HepG2 (cell line): ENCODE data around the gene AARS2. TPM values are rescaled to one million over a fixed set of nuclear protein-coding genes. Genes with fewer than 3 reads are reported as not detected.

Experiments used
- ATAC-seq: fragments of 200-7000 bp; cut with Tn5 transposase; 3 replicates; pipeline ENCODE4 v1.9.1; 2020; ENCODE audit warnings: mild to moderate bottlenecking, moderate library complexity
- BruUV-seq: library from RNA; stranded (reverse); fragments of 400-500 nt; replicated peaks from 2 replicates; lab custom pipeline; 2021; lab: Mats Ljungman, UMichigan
- CTCF ChIA-PET: fragments of 300-600 bp; formaldehyde crosslinking; extraction: SDS; loops from one replicate; lab custom pipeline; 2021; ENCODE audit warnings: low total read pairs, inconsistent platforms, low intra/inter-chr PET ratio; lab: Yijun Ruan, JAX
- POLR2A ChIA-PET: fragments of 350-600 bp; sonication (Branson Sonifier 250); formaldehyde crosslinking; loops from one replicate; lab custom pipeline; 2020; ENCODE audit warnings: antibody characterized with exemption, inconsistent platforms; lab: Yijun Ruan, JAX
- DNase-seq: peaks from one replicate; pipeline ENCODE4 v3.0.0-alpha.2; 2015; ENCODE audit warnings: low spot score
- FAIRE-seq: peaks from 3 replicates; lab custom pipeline; 2011; peaks lifted over from hg19 to GRCh38; lab: Jason Lieb, UNC
- H2AFZ ChIP-seq: one replicate; pipeline ENCODE4 v1.6.1; 2011; ENCODE audit warnings: low read length, inconsistent platforms
- H3K27ac ChIP-seq: fragments of 300-600 bp; 3 replicates; pipeline ENCODE4 v1.8.0; 2011; ENCODE audit warnings: mixed run types, mild to moderate bottlenecking, mixed read lengths, low read length, inconsistent platforms; ENCODE audit not compliant: insufficient read depth; ENCODE audit errors: extremely low read length
- H3K27me3 ChIP-seq, 2 experiments: fragments of 200-600 bp in 1 of 2; 2 replicates in 1 of 2; 3 replicates in 1 of 2; pipeline versions ENCODE4 v1.6.0 to v1.8.0; 2011; ENCODE audit warnings: low read length in 2 of 2, mild to moderate bottlenecking in 2 of 2, moderate library complexity in 2 of 2, inconsistent platforms in 1 of 2; ENCODE audit not compliant: insufficient read depth in 2 of 2, control insufficient read depth in 1 of 2
- H3K36me3 ChIP-seq, 2 experiments: fragments of 200-600 bp in 1 of 2; replicated peaks in 1 of 2; 2 replicates in 1 of 2; 3 replicates in 1 of 2; pipeline versions ENCODE4 v1.5.1 to v1.8.0; 2011; ENCODE audit warnings: low read length in 2 of 2, inconsistent platforms in 1 of 2; ENCODE audit not compliant: insufficient read depth in 2 of 2, control insufficient read depth in 1 of 2
- H3K4me1 ChIP-seq: 2 replicates; pipeline ENCODE4 v1.5.1; 2012; ENCODE audit warnings: low read length, inconsistent platforms; ENCODE audit not compliant: insufficient read depth
- H3K4me2 ChIP-seq: 2 replicates; pipeline ENCODE4 v1.6.0; 2011; ENCODE audit warnings: low read depth, low read length, inconsistent platforms
- H3K4me3 ChIP-seq, 3 experiments: fragments of 200-600 bp in 1 of 3; sonication (generic), shearing (Covaris generic) in 1 of 3; replicated peaks in 1 of 3; 2 replicates each; pipeline ENCODE4 v1.5.1; 2011 to 2016; ENCODE audit warnings: low read length in 3 of 3, inconsistent platforms in 2 of 3, low read depth in 2 of 3, mild to moderate bottlenecking in 2 of 3, control low read depth in 1 of 3, mixed read lengths in 1 of 3; ENCODE audit not compliant: insufficient read depth in 1 of 3
- H3K79me2 ChIP-seq: one replicate; pipeline ENCODE4 v1.6.1; 2011; ENCODE audit warnings: low read length, inconsistent platforms; ENCODE audit not compliant: insufficient read depth
- H3K9ac ChIP-seq: 2 replicates; pipeline ENCODE4 v1.6.0; 2011; ENCODE audit warnings: mild to moderate bottlenecking, low read depth, low read length, inconsistent platforms; ENCODE audit not compliant: insufficient read depth
- H3K9me3 ChIP-seq: 2 replicates; pipeline ENCODE4 v1.5.1; 2012; ENCODE audit warnings: mild to moderate bottlenecking, low read length
- H4K20me1 ChIP-seq: 2 replicates; pipeline ENCODE4 v1.6.0; 2011; ENCODE audit warnings: inconsistent platforms, mild to moderate bottlenecking, low read length, moderate library complexity; ENCODE audit not compliant: insufficient read depth
- NFE2L1 ChIP-seq: sonication (generic); formaldehyde crosslinking; IDR thresholded peaks from 2 replicates; pipeline ENCODE4 v1.4.0; 2020; ENCODE audit warnings: missing genetic modification reagents, mild to moderate bottlenecking, borderline replicate concordance
- SALL1 ChIP-seq: sonication (generic); formaldehyde crosslinking; IDR thresholded peaks from 2 replicates; pipeline ENCODE4 v1.8.0; 2022; ENCODE audit warnings: mild to moderate bottlenecking, missing genetic modification reagents
- SMARCE1 ChIP-seq: fragments of 450-650 bp; IDR thresholded peaks from 2 replicates; pipeline ENCODE4 v1.6.1; 2017; ENCODE audit warnings: borderline replicate concordance
- ZMYM2 ChIP-seq: sonication (generic); formaldehyde crosslinking; IDR thresholded peaks from 2 replicates; pipeline ENCODE4 v1.8.0; 2022; ENCODE audit warnings: mild to moderate bottlenecking, missing genetic modification reagents
- ZNF350 ChIP-seq: sonication (generic); formaldehyde crosslinking; IDR thresholded peaks from 2 replicates; pipeline ENCODE4 v1.4.0; 2020; ENCODE audit warnings: mild to moderate bottlenecking, low read depth, missing genetic modification reagents, borderline replicate concordance
- ZNF550 ChIP-seq: sonication (generic); formaldehyde crosslinking; IDR thresholded peaks from 2 replicates; pipeline ENCODE4 v1.4.0; 2020; ENCODE audit warnings: mild to moderate bottlenecking, missing genetic modification reagents, borderline replicate concordance
- ZSCAN9 ChIP-seq: IDR thresholded peaks from 2 replicates; pipeline ENCODE4 v1.6.1; 2016; ENCODE audit warnings: borderline replicate concordance
- WGBS: methylation state at CpG from one replicate; pipeline ENCODE4 v1.1.6; 2017; ENCODE audit warnings: low lambda C conversion rate; 5-methylcytosine and 5-hydroxymethylcytosine counted together
- in situ Hi-C: cut with HindIII; loops from 2 replicates; pipeline ENCODE4 v1.10.0; 2017; ENCODE audit warnings: low pct_unique_long_range_greater_than_20kb; ENCODE audit not compliant: extremely low pct_ligation_motif_present
- intact Hi-C: fragments of 100-400 bp; cut with micrococcal nuclease; formaldehyde crosslinking; loops from one replicate; pipeline ENCODE4 v1.10.0; 2022; ENCODE audit not compliant: unreplicated experiment
- polyA plus RNA-seq, 8 experiments: library from polyadenylated mRNA; depleted of rRNA in 3 of 8; stranded (reverse) in 7 of 8; unstranded in 1 of 8; fragments of >200 nt; fragmentation: Illumina TruSeq in 4 of 8; extraction: Trizol in 4 of 8; gene quantifications; 2 replicates each; pipeline versions ENCODE4 v1.2.1 to v1.2.3, GENCODE V29; 2011 to 2016; ENCODE audit warnings: low read depth in 4 of 8, missing spikeins in 1 of 8, mixed read lengths in 1 of 8; ENCODE audit not compliant: insufficient read depth in 1 of 8
- total RNA-seq, 5 experiments: library from RNA; depleted of rRNA; stranded (reverse); fragments of >200 nt; fragmentation: Illumina TruSeq; extraction: Trizol; gene quantifications; 2 replicates each; pipeline ENCODE4 v1.2.3, GENCODE V29; 2016; ENCODE audit warnings: low read depth in 1 of 5
- TF ChIP-seq, protein P1 (sequence below): sonication (generic); formaldehyde crosslinking; IDR thresholded peaks from 2 replicates; pipeline ENCODE4 v1.4.0; 2020; ENCODE audit warnings: mild to moderate bottlenecking, missing genetic modification reagents
- TF ChIP-seq, protein P2 (sequence below): sonication (generic); formaldehyde crosslinking; IDR thresholded peaks from 2 replicates; pipeline ENCODE4 v1.4.0; 2020; ENCODE audit warnings: missing genetic modification reagents
- TF ChIP-seq, protein P3 (sequence below): sonication (generic); formaldehyde crosslinking; IDR thresholded peaks from 2 replicates; pipeline ENCODE4 v1.5.1; 2020; ENCODE audit warnings: missing genetic modification reagents, mild to moderate bottlenecking, borderline replicate concordance
- TF ChIP-seq, protein P4 (sequence below): IDR thresholded peaks from 2 replicates; pipeline ENCODE4 v1.6.1; 2018; ENCODE audit warnings: missing genetic modification reagents, mild to moderate bottlenecking, missing compliant biosample characterization

The AARS2 gene
- total and polyA plus RNA-seq, 2 of the 13 experiments (the other 11 are each of a cell fraction or from before 2014, with no cell fraction given): 7.5 to 24.1 TPM

DNA sequence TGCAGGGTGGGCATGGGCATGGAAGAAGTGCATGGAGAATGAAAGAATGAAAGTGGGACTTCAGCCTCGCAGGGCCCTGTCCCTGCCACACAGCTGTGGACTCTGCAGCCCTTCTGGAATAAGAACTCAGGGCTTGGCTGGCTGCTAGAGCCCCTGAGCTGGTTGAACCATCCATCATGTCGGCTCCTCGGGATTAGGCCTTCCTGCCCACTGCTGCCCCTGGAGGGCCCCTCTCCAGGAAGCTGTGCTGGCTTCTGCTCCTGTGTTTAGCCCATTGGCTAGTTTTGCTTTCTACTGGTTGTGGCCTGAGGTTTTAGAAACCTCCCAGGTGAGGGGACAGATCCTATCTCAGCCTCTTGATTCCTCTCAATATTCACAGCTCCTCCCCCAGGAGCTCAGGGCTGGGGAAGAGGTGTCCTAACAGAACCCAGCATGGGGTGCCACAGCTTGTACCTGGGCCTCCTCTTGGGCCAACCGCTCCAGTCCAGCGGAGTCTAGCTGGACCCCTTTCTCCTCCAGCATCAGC is 7.9 kb downstream of the AARS2 start (continued):
- TF ChIP-seq, protein P1, sequence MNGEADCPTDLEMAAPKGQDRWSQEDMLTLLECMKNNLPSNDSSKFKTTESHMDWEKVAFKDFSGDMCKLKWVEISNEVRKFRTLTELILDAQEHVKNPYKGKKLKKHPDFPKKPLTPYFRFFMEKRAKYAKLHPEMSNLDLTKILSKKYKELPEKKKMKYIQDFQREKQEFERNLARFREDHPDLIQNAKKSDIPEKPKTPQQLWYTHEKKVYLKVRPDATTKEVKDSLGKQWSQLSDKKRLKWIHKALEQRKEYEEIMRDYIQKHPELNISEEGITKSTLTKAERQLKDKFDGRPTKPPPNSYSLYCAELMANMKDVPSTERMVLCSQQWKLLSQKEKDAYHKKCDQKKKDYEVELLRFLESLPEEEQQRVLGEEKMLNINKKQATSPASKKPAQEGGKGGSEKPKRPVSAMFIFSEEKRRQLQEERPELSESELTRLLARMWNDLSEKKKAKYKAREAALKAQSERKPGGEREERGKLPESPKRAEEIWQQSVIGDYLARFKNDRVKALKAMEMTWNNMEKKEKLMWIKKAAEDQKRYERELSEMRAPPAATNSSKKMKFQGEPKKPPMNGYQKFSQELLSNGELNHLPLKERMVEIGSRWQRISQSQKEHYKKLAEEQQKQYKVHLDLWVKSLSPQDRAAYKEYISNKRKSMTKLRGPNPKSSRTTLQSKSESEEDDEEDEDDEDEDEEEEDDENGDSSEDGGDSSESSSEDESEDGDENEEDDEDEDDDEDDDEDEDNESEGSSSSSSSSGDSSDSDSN (CRISPR knock-in tag): no peak
- TF ChIP-seq ZNF550 (CRISPR knock-in tag) (no peak), SALL1 (CRISPR knock-in tag) (0 out of 2 replicates have a peak, but pooled peaks have one; percentile 2)

DNA sequence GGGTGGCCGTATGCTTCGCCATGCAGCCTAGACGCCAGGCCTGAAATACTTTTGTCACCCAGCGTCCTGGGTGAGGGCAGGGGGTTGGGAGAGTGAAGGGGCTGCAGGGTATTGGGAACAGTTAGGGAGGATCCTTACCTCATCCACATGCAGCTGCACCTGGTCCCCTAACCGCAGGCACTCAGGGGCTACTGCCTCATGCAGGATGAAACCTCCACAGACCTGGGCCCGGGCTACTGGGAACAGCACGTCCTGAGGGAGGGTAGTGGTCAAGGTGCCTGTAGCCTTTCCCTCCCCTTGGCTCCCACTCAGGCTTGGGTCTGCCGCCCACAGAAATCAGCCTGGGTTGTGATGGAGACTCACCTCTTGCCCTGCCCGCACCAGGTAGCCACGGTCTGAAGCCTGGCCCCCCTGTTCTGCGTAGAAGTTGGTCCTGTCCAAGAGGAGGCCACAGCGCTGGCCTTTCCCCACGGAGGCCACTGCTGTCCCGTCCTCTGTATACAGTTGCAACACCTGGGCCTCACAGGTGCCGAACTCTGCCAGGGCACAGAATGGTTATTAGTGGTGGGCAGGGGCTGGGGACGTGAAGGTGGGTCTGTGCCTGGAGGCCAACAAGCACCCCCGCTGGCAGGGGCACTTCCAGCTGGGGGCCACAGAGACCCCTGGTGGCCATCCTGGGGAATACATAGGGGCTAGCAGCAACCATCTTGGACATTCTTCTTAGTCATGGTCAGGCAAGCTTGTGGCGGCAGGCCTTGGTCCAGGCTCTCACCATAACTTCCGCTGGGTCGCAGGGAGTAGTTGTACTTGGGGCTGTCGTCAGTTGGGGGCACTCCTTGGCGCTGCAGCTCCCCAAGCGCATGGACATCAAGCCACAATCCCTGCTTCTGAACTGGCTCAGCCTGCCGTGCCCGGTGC is 8.6 kb downstream of the AARS2 start:
- DNase-seq: peak; percentile 44
- H3K9ac ChIP-seq: no peak overlapping the region
- H3K4me2 ChIP-seq: no peak overlapping the region
- in situ Hi-C loops: no loop called here
- H3K27ac ChIP-seq: no peak overlapping the region
- WGBS: 93% methylated on average over 19 of the region's 25 CpGs
- peaks cover 55 to 73% of the 10 kb centered on the region in 2 experiments for H3K36me3 ChIP-seq
- BruUV-seq: no TSS peak
- no peaks in the 10 kb centered on the region for H3K79me2 ChIP-seq
- ChIA-PET POLR2A (interaction anchor here (1.1 to 1.9 kb wide), 4 partner anchors 8 to 58 kb away, joined by 4 to 7 read pairs (median 4); partner anchors contain the start of genes AARS2 and HSP90AB1), CTCF (interaction anchor here (3.9 kb wide), 1 partner anchor 37 kb away, joined by 37 read pairs; no protein-coding TSS in a partner anchor)
- no peaks in the 10 kb centered on the region for H3K9me3 ChIP-seq
- no peaks in the 10 kb centered on the region for H3K4me1 ChIP-seq
- intact Hi-C loops: loop anchor here (1.0 kb wide), 1 partner anchor 36 kb away; no protein-coding TSS in a partner anchor
- peak; percentile 67 for FAIRE-seq
- H3K27me3 ChIP-seq: no peaks in the 10 kb centered on the region
- peak; percentile 77 for ATAC-seq
- no peak overlapping the region for H2AFZ ChIP-seq
- no peaks in the 10 kb centered on the region for H4K20me1 ChIP-seq
- H3K4me3 ChIP-seq: no peak overlapping the region
- TF ChIP-seq SMARCE1 (no peak), ZMYM2 (CRISPR knock-in tag) (peak; percentile 47; the same call in 1 of the 2 replicates), ZSCAN9 (CRISPR knock-in tag) (no peak), ZNF350 (CRISPR knock-in tag) (no peak), NFE2L1 (CRISPR knock-in tag) (peak; percentile 11; the same call in 1 of the 2 replicates)
- TF ChIP-seq, protein P2, sequence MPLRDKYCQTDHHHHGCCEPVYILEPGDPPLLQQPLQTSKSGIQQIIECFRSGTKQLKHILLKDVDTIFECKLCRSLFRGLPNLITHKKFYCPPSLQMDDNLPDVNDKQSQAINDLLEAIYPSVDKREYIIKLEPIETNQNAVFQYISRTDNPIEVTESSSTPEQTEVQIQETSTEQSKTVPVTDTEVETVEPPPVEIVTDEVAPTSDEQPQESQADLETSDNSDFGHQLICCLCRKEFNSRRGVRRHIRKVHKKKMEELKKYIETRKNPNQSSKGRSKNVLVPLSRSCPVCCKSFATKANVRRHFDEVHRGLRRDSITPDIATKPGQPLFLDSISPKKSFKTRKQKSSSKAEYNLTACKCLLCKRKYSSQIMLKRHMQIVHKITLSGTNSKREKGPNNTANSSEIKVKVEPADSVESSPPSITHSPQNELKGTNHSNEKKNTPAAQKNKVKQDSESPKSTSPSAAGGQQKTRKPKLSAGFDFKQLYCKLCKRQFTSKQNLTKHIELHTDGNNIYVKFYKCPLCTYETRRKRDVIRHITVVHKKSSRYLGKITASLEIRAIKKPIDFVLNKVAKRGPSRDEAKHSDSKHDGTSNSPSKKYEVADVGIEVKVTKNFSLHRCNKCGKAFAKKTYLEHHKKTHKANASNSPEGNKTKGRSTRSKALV: no peak
- TF ChIP-seq, protein P3, sequence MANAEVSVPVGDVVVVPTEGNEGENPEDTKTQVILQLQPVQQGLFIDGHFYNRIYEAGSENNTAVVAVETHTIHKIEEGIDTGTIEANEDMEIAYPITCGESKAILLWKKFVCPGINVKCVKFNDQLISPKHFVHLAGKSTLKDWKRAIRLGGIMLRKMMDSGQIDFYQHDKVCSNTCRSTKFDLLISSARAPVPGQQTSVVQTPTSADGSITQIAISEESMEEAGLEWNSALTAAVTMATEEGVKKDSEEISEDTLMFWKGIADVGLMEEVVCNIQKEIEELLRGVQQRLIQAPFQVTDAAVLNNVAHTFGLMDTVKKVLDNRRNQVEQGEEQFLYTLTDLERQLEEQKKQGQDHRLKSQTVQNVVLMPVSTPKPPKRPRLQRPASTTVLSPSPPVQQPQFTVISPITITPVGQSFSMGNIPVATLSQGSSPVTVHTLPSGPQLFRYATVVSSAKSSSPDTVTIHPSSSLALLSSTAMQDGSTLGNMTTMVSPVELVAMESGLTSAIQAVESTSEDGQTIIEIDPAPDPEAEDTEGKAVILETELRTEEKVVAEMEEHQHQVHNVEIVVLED (CRISPR knock-in tag): no peak
- TF ChIP-seq, protein P4, sequence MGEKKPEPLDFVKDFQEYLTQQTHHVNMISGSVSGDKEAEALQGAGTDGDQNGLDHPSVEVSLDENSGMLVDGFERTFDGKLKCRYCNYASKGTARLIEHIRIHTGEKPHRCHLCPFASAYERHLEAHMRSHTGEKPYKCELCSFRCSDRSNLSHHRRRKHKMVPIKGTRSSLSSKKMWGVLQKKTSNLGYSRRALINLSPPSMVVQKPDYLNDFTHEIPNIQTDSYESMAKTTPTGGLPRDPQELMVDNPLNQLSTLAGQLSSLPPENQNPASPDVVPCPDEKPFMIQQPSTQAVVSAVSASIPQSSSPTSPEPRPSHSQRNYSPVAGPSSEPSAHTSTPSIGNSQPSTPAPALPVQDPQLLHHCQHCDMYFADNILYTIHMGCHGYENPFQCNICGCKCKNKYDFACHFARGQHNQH (CRISPR knock-in tag): 0 out of 2 replicates have a peak, but pooled peaks have one; percentile 20
